Measurements from ENCODE around the gene FAM9A.

GRCh38 chrX:8741981-8742380 is 59.2 kb downstream of the FAM9A start:
- no peak for TF ChIP-seq BACH2 (CRISPR knock-in tag; IDR thresholded peaks at IDR 0.05; ENCODE audit: borderline replicate concordance)
- TF ChIP-seq, protein P1, sequence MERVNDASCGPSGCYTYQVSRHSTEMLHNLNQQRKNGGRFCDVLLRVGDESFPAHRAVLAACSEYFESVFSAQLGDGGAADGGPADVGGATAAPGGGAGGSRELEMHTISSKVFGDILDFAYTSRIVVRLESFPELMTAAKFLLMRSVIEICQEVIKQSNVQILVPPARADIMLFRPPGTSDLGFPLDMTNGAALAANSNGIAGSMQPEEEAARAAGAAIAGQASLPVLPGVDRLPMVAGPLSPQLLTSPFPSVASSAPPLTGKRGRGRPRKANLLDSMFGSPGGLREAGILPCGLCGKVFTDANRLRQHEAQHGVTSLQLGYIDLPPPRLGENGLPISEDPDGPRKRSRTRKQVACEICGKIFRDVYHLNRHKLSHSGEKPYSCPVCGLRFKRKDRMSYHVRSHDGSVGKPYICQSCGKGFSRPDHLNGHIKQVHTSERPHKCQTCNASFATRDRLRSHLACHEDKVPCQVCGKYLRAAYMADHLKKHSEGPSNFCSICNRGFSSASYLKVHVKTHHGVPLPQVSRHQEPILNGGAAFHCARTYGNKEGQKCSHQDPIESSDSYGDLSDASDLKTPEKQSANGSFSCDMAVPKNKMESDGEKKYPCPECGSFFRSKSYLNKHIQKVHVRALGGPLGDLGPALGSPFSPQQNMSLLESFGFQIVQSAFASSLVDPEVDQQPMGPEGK (CRISPR knock-in tag; IDR thresholded peaks at IDR 0.05; ENCODE audit: borderline replicate concordance): no peak
- no peak for TF ChIP-seq SNAI2 (CRISPR knock-in tag; IDR thresholded peaks at IDR 0.05)
- TF ChIP-seq CSRNP3 (CRISPR knock-in tag; IDR thresholded peaks at IDR 0.05): no peak
- TF ChIP-seq ZNF565 (CRISPR knock-in tag; conservative IDR thresholded peaks at IDR 0.05; ENCODE audit: low read depth): no peak

Data from SK-N-SH treated with all-trans-retinoic acid at 6 μM for 48 hours (cell line).